ENCODE results near the gene CLDND1.

- TF ChIP-seq ZNF565 (CRISPR knock-in tag; conservative IDR thresholded peaks at IDR 0.05; ENCODE audit: low read depth), result no peak
- no peak for TF ChIP-seq SNAI2 (CRISPR knock-in tag; IDR thresholded peaks at IDR 0.05)
- TF ChIP-seq RARB (CRISPR knock-in tag; IDR thresholded peaks at IDR 0.05), result no peak
- TF ChIP-seq CREB5 (CRISPR knock-in tag; IDR thresholded peaks at IDR 0.05; ENCODE audit: low read depth), result no peak
- no peak for TF ChIP-seq ARNTL (CRISPR knock-in tag; IDR thresholded peaks at IDR 0.05; ENCODE audit: borderline replicate concordance, low read depth)
- TF ChIP-seq TCF4 (CRISPR knock-in tag; IDR thresholded peaks at IDR 0.05; ENCODE audit: borderline replicate concordance), result no peak
- no peak for TF ChIP-seq BACH2 (CRISPR knock-in tag; IDR thresholded peaks at IDR 0.05; ENCODE audit: borderline replicate concordance)
- no peak for TF ChIP-seq ZFP3 (CRISPR knock-in tag; IDR thresholded peaks at IDR 0.05)
- TF ChIP-seq ZC3H10 (CRISPR knock-in tag; IDR thresholded peaks at IDR 0.05), result no peak
Measured at GRCh38 chr3:98565843-98566242, 43.1 kb upstream of the CLDND1 start.

Measured in SK-N-SH treated with all-trans-retinoic acid at 6 μM for 48 hours (cell line).